Activated CD4-positive, alpha-beta T cell treated with anti-CD3 and anti-CD28 coated beads, Interleukin-10, Interleukin-2, amounts not matched to agents 100 ng/mL and 50 ng/mL, durations not matched to agents 16 hours and 8 hours (primary cell): ENCODE results near the gene THOC6.
"Not testable (repeated sequence)": the region's sequence is repeated elsewhere in the genome, so short reads cannot be mapped to it uniquely, and the experiment has no call there.

Experiments
- DNase-seq: peaks from one replicate; pipeline ENCODE4 v3.0.0-alpha.2; 2020

The THOC6 gene

GRCh38 chr16:3035289-3035971 lies 11.6 kb downstream of the THOC6 start:
- no peak for DNase-seq

- no peak for DNase-seq
Observed at GRCh38 chr16:3035972-3036725, 12.3 kb downstream of the THOC6 start.

- no peak for DNase-seq
Observed at GRCh38 chr16:3036726-3037315, 13.0 kb downstream of the THOC6 start, which contains the start of gene BICDL2. Gene BICDL2 (minus strand): TSS chr16:3036944. CDS start chr16:3035496, 1,448 bp downstream.

- DNase-seq, result no peak
Observed at GRCh38 chr16:3038256-3038655, 14.4 kb downstream of the THOC6 start.

- DNase-seq, result no peak
Observed at GRCh38 chr16:3038896-3039295, 15.1 kb downstream of the THOC6 start.

- DNase-seq, result no peak
Observed at GRCh38 chr16:3042376-3042775, 18.5 kb downstream of the THOC6 start.

GRCh38 chr16:3044708-3045107 lies 20.9 kb downstream of the THOC6 start:
- DNase-seq, result no peak

- no peak for DNase-seq
Observed at GRCh38 chr16:3045758-3046640, 22.2 kb downstream of the THOC6 start, which contains the start of gene MMP25. Gene MMP25 (plus strand): TSS chr16:3046561. CDS start chr16:3046918, 357 bp downstream.

- peak; percentile 40 for DNase-seq
Observed at GRCh38 chr16:3046641-3047386, 23.0 kb downstream of the THOC6 start.

- DNase-seq, result no peak
Observed at GRCh38 chr16:3047387-3047720, 23.5 kb downstream of the THOC6 start.

GRCh38 chr16:3049921-3050481 lies 26.2 kb downstream of the THOC6 start:
- DNase-seq, result no peak

- no peak for DNase-seq
Observed at GRCh38 chr16:3050487-3050886, 26.7 kb downstream of the THOC6 start.

GRCh38 chr16:3051009-3051408 lies 27.2 kb downstream of the THOC6 start:
- DNase-seq, result no peak

GRCh38 chr16:3051494-3051893 lies 27.7 kb downstream of the THOC6 start:
- no peak for DNase-seq

GRCh38 chr16:3052571-3053329 lies 28.9 kb downstream of the THOC6 start:
- DNase-seq, result peak; percentile 58

- peak; percentile 45 for DNase-seq
Observed at GRCh38 chr16:3053330-3053710, 29.5 kb downstream of the THOC6 start.

GRCh38 chr16:3054965-3055733 lies 31.3 kb downstream of the THOC6 start:
- DNase-seq, result peak; percentile 85

- DNase-seq, result not testable (repeated sequence)
Observed at GRCh38 chr16:3055734-3056115, 31.9 kb downstream of the THOC6 start.

- peak; percentile 39 for DNase-seq
Observed at GRCh38 chr16:3056336-3057180, 32.7 kb downstream of the THOC6 start.
